NCI-H2171 treated with DMSO at 0.1 percent for 48 hours (cell line): Measurements from ENCODE around the gene CEMIP2.

Experiments used
- DNase-seq: peaks from one replicate; lab custom pipeline; 2025; lab: John Stamatoyannopoulos, UW

CEMIP2 gene

DNA sequence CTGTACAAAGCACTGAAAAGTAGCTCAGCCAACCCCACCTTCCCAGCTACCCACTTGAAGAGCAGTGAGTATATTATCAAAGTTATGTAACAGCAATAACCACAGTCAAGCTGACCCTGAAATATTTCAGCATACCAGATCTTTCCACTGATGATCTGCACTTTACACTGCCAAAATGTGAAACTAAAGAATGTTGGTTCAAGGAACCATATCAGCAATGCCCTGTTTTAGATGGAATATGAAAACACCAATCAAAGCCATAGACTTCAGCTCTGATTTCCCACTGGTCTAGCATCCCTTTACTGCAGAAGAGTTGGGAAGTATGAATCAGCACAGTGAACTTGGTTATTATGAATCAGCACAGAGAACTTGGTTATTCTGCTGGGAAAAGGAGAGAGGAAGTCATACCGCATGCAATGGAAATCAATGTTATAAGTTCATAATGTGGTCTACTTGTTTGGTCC, 20.0 kb downstream of the CEMIP2 start:
- DNase-seq = no peak

DNA sequence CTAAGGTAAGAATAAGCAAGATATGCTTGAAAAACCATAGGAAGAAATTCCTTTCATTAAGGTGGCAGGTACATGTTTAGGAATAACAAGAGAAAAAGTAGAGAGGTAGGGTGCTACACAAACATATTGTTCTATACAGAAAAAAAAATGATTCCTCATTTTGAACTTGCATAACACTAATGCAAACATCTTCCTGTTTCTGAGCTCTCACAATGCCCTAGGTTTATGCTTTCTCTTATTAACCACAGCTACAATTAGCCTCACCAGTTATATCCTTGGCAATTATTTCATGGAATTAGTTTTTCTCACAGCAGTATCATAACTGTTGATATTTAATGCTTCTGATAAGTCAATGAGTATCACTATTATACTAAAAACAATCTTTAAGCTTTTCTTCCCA, 20.7 kb downstream of the CEMIP2 start:
- DNase-seq = no peak

DNA sequence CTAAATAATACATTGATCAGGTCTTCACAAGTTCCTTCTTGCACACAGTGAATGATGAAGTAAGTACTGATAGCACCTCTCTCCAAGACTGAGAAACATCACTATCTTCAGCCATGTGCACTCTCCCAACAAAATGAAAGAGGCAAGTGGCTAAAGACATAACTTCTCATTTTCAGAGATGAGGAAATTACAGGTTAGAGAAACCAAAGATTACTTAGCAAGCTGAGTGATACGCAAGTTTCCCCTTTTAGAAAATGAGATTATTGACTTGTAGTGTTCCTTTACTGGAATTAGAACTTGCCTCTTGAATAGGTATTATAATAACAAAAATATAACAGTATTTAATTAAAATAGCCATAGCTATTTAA, 21.6 kb downstream of the CEMIP2 start:
- no peak for DNase-seq

DNA sequence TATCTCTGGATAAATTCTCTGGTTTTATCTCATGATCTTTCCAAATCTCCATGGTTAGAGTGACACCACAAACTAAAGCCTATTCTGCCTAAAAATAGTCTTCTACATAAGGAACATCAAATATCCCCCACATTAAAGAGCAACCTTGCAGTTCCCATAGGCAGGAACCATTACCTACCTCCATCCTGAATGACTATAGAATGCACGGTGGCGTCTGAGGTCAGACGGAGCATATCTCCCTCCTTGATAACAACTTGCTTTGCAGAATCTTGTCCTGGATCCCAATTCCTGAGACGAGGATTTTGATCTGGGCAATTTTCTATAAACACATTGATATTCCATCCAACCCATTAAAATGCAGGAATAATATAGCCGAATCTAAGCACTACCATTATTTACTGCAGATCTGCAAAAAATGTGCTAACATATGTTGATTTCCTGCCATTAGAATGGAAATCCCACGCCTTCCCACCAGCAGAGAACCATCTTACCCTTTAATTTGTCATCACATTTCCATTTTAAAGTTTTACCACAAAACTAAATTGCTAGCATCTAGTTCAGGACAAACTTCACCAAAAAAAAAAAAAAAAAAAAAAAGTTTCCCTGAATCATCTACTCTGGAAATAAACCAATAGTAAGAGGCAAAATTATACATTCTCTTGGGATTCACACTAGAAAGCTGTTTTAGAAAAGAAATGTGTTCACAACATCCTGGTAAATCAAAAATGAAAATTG, 22.1 kb downstream of the CEMIP2 start:
- no peak for DNase-seq

DNA sequence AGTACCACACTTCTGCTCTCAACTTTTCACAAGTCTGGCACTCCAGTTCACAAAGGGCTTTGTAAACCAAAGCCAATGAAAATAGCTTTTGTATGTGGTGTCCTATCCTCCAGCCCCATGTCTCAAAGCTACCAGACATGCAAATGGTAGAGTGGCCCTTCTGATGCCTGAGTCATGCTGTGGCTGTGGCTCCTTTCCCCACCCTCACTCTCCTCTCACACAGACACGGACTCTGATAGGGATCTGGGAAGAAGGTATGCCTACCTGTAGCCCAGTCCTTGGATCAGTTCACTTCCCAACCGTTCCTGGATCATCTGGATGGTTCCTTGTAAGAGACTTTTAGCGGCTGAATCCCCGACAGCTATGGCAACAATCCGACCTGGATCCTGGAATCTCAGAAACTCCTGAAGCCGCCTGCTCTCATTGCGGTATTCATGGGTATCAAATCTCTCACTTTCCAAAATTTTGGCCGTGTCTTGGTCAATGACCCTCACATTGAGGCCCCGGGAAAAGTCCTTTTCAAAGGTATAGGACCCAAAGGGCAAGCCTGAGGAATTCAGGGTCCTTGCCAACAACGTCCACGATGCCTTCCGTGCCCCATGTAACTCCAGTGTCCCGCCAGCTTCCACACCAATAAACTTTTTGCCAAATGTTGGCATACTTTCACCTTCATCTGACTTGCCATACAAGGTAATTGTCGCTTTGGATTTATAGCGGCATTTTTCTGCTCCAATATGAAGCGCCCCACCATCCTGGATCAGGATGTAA, 23.4 kb downstream of the CEMIP2 start:
- no peak for DNase-seq

DNA sequence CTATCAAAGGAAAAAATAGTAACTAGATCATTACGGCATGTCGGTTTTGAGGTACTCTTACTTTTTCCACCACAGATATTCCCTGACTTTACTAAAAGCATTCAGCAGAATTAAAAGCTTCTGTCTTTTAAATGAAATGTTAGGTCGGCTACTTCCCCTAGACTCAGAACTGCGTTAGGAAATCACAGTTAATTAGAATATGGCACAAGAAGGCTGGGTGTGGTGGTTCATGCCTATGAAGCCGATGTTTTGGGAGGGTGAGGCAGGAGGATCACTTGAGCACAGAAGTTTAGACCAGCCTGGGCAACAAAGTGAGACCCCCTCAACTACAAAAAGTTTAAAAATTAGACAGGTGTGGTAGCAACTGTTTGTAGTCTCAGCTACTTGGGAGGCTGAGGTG, 24.4 kb downstream of the CEMIP2 start:
- DNase-seq = no peak

DNA sequence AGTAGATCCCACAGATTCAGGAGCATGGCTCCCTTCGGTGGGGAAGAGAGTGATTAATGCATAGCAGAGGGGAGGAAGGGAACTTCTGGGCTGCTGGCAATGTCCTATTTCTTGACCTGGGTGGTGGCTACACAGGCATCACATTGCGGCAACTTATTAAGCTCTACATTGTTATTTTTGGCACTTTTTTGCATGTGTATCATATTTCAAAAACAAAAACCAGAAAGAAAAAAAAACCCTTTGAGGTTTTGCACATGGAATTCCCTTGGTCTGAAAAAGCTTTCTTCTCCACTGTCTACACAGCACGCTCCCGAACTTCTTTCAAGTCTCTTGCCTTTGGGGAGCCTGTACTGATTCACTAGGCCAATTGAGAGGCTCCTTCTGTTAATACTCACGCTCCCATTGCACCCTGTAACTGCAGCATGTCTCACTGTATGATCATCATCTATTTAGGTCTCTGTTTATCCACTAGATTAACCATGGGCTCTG, 25.1 kb downstream of the CEMIP2 start:
- DNase-seq = no peak

DNA sequence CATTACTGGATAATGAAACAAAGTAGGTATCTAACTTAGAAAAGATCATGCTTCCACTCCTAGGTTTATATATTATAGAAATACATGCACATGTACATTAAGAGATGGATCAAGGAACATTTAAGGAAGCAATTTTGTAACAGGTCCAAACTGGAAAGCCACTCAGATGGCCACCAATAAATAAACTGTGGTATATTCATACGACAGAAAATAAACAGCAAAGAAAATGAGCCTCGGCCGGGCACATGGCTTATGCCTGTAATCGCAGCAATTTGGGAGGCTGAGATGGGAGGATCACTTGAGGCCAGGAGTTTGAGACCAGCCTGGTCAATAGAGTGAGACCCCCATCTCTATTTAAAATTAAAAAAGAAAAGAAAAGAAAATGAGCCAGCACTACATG, 25.6 kb downstream of the CEMIP2 start:
- DNase-seq = no peak

DNA sequence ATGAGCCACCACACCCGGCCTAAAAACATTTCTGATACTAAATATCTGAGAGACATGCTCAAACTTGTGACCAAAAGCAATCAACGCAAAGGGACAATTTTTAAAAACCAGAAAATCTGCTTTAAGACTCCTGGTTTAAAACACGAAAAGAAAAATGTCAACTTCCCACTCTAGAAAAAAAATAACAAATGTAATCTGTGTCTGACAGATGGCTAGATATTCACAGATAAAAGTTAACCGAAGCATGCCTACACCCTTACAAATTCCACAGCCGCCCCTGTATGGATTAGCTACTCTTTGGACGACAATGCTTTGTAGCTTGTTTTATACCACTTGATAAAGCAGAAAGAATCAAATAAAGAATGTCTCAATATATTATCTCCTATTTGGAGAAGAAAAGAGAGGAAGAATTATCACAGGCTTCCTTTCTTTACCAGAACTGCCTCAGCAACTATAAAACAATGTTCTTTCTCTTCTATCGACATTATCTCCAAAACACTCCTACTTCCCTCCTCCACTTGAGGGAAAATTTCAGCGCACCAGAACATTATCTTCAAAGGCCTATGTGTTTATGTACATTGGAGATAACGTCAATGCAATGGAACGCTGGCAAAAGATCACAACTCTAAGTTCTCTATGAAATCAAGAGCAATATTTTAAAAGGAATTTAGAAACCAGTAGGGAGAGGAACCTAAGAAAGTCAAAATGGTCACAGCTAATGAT, 26.2 kb downstream of the CEMIP2 start:
- no peak for DNase-seq

DNA sequence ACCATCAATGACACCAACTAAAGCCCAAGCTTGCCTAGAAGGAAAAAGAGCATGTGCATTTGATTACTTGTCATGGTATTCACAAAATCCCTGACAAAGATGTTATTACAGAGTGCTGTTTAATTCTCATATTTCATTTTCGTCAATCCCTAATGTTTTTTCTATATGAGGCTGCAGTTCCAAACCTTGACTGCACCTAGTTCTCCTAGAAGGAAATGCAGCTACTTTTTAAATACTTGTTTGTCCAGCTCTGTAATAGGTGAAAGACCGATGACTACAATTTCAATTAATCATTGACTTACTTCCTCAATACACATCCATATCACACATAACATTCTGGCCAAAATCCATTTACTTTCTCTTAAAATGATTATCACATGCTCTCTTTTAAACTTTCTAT, 28.1 kb downstream of the CEMIP2 start:
- DNase-seq = no peak

DNA sequence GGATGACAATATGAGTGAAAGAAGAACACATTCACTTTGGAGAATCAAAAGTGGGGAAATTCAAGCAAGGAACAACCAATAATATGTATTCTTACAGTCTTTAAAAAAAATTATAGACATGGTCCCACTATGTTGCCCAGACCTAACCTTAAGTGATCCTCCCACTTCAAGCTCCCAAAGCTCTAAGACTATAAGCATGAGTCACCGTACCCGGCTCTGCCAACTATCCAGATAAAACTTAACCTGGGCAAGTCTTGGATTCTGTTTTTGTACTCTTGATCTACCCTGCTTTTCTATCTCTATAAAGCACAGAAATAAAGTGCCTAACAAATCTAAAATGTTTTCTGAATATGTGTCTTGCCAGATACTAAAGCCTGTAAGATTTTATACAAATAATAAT, 30.9 kb downstream of the CEMIP2 start:
- no peak for DNase-seq

DNA sequence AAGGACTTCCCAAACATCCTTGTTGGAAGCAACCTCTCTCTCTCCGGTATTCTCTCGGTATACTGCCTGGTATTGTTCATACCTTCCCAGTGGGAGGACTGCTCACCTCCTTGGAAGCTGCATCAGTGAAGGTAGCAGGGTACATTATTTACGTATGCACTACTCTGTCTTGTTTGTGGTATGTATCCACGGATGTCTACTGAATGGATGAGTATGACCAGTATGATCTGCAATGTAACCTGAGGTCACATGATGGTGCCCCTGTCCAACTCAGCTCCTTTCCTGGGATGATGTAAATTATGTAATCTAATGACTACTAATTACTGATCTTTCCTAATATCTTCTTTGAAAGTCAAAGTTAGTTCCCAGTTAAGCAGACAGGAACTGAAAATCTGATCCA, 32.1 kb downstream of the CEMIP2 start:
- no peak for DNase-seq

DNA sequence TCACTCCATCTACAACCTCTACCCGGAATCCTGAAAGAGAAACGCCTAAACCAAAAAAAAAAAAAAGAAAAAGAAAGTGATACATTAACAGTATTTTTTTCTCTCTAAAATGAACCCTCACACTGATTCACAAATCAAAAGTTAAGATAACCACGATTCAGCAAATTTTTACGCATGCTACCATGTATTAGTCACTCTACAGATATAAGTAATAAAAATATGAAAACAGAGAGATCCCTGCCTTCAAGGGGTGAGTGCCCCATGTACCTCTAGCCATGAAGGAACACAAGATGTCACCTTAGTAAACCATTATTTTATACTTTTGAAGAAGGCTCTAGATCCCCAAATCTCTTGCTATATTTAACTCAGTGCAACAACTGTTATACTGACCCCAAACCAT, 33.4 kb downstream of the CEMIP2 start:
- no peak for DNase-seq

DNA sequence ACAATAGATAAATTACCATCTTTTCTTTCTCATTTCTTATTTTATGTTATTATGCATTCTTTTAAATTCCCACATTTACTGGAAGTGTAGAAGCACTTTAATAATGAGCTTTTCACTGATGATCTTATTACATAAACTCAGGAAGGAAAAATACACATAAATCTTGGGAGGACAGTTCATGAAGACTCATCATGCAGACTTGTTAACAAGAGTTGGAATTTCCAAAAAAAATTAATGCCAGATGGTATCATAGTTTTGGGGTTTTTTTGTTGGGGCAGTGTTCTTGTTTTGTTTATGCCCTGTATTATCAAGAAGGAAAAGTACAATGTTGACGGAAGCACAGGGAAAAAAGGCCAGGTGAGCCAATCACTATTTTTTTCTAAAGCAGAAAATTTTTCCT, 35.1 kb downstream of the CEMIP2 start:
- no peak for DNase-seq

DNA sequence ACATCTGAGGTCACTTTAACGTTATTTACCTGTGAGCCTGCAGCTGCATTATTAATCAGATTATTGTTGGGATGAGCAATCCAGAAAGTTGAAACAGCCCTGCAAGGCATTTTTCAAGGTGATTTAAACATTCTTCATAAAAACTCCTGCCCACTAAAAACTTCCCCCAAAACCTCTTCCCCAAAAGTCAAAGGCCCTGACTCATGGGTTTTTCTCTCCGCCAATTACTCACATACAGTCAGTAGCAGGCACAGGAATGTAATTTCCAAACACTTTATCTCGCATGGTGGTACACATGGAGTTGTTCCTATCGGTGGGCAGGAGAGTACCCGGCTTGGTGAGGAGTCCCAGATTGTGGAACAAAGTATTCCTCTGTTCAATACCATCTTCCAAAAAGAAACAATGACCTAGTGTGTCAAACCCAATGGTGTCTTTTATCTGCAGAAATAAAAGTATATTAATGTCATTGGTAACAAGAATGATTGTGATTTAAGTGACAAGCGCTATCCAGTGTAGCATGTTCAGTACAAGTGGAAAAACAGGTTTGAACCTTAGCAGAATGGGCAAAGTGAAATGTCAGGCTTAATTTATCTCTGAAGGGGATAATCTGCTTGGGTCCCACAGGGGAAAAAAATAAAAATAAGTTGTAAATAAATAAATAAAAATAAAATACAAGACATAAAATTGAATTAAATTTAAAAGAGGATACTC, 38.3 kb downstream of the CEMIP2 start:
- DNase-seq = no peak

DNA sequence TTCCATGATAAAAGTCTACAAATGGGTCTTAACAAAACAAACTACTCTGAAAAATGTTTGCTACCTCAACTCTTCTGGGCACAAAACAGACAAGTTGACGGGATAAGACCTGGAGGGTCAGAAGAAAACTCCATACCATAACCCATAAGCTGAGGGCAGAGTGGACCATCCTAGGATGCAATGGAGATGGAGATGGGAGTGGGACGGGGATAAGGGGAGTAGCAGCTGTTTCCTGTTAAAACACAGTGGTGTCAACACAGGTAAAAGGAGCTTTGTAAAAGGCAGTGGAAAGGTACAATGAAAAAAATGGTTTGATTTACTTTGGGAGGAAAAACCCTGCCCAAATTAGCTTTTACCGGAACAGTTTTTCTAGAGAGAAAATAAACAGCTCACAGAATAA, 41.6 kb downstream of the CEMIP2 start:
- no peak for DNase-seq

DNA sequence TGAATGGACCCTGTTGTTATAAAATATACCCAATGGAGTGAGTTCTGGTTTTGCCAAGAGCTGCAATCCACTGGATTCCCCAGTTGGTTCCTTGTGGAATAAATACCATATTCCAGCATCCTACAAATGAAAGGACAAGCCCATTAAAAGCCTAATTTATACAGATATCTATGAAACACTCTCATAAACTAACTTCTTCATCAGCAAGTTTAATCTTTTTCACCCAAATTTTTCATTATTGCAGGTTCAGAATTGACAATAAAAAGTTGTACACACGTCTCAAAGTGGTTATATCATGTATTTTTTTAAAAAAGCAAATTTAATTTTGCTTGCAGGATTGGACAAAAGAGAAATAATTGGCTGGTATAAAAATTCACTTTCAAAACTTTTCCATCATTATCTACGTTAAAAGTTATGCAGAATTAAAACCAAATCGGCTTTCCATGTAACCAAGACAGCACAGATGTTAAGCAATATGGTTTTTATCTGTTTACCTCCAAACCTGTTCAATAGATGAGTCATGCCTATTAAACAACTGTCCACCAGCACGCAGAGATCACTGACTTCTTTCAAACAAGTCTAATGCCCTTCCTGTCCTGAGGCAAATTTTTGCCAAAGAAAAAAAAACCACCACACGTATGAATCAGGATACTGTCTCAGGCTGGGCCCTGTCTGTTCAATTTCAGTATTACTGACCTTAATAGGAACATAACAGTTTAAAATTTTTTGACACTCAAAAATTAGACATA, 42.5 kb downstream of the CEMIP2 start:
- peak; percentile 63 for DNase-seq

DNA sequence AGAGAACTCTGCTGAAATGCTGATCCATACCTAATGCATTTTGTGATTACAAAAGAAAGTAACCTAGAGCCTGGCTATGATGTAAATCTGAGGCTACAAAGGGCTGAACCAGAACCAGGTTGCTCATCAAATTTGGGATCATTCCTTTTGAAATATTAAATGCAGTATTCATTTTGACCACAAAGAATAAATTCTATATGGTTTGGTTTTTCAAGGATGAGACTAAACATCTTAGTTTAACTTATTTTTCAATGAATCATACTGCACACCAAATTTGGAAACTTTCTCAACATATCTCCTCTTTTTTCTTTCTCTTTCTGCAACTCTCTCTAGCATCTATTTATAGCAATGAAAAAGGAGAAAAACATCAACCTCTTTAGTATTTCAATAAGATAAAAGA, 46.5 kb downstream of the CEMIP2 start:
- DNase-seq = no peak

DNA sequence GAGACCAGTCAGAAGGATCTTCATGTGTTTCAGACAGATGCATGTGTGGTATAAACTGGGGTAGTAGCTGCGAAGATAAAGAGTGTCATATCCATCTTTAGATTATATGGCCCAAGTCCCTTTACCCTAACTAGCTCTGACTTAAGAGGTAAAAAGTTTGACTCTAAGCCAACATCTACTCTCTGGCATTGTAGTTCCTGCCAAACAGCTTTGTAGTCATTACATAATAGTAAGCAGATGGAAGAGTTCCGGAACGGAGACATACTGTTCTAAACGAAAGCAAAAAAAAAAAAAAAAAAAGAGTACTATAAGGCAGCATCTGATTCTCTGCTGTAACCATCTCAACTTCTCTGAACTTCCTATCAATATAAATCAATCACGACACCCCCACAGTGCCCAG, 48.8 kb downstream of the CEMIP2 start:
- DNase-seq = peak; percentile 84

DNA sequence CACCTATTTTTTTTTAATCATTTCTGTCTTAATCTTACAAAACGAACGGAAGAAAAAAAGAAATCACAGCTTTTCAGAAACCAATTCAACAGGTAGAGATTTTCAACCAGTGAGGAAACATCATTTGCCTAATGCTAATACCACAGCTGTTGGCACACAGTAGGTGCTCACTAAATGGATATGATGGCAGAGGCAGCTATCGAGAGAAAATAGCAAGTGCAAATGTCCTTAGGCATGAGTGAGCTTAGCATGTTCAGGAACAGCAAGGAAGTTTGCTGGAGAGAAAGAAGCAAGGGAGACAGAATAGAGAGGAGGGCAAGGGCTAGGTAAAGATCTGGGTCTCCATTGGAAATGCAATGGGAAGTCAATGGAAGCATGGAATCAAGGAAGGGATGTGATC, 49.2 kb downstream of the CEMIP2 start:
- no peak for DNase-seq

DNA sequence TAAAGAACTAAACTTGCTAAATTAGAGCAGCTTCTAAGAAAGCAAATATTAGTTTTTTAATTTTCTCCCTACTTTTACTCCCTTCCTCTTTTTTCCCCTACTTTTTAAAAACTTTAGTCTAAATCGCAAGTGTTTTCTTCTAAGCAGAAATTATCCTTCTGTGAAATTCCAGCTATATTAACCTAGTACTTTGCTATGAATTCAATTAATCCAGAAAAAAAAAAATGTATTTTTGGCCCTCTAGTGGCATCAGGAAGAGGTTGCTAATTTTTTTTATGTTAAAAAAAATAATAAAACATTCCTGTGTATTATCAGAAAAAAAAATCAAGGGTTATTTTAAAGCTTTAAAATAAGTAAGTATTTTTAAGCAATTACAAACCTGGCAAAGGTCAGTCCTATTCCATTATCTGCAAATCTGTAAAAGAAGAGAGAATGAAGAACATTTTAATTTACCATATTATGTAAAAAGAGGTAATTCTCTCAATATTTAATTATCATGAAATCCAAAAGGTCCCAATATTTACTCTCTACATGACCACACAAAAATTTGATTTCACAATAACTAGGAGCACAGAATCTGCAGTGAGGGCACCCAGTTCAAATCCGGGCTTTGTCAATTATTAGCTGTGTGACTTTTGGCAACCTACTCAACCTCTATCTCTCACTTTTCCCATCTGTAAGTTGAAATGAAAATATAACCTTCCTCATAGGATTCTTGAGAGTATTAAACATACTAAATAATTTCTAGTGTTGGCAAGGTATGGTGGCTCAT, 52.0 kb downstream of the CEMIP2 start:
- peak; percentile 52 for DNase-seq
